HG02973 (cell line): ENCODE measurements around the gene SARM1.

Experiments used
- ATAC-seq: cut with Tn5 transposase; IDR thresholded peaks from one replicate; pipeline ENCODE4 v1.9.1; 2021; ENCODE audit warnings: moderate library complexity; ENCODE audit not compliant: unreplicated experiment

SARM1 gene

GRCh38 chr17:28340374-28340773 is 31.1 kb upstream of the SARM1 start:
- no peak for ATAC-seq

GRCh38 chr17:28341516-28341915 is 30.0 kb upstream of the SARM1 start:
- ATAC-seq, result no peak

- ATAC-seq, result no peak
Observed at GRCh38 chr17:28342313-28342712, 29.2 kb upstream of the SARM1 start.

GRCh38 chr17:28343491-28343932 is 28.0 kb upstream of the SARM1 start:
- ATAC-seq, result no peak

- no peak for ATAC-seq
Observed at GRCh38 chr17:28344011-28344410, 27.5 kb upstream of the SARM1 start.

- no peak for ATAC-seq
Observed at GRCh38 chr17:28344435-28344901, 27.0 kb upstream of the SARM1 start.

- ATAC-seq, result no peak
Observed at GRCh38 chr17:28345419-28346198, 25.9 kb upstream of the SARM1 start.

GRCh38 chr17:28346199-28346580 is 25.3 kb upstream of the SARM1 start:
- ATAC-seq, result no peak

GRCh38 chr17:28346746-28347246 is 24.7 kb upstream of the SARM1 start:
- ATAC-seq, result no peak

- no peak for ATAC-seq
Observed at GRCh38 chr17:28347261-28347891, 24.1 kb upstream of the SARM1 start.

- ATAC-seq, result no peak
Observed at GRCh38 chr17:28348979-28349378, 22.5 kb upstream of the SARM1 start.

GRCh38 chr17:28350271-28350670 is 21.2 kb upstream of the SARM1 start:
- ATAC-seq, result no peak

GRCh38 chr17:28357061-28357900 is 14.2 kb upstream of the SARM1 start, which contains the start of gene POLDIP2:
TSS of gene POLDIP2 (minus strand) at chr17:28357527. CDS start at chr17:28357448, 79 bp downstream.
- ATAC-seq, result peak; percentile 90

- ATAC-seq, result no peak
Observed at GRCh38 chr17:28357901-28358197, 13.6 kb upstream of the SARM1 start.

- no peak for ATAC-seq
Observed at GRCh38 chr17:28363186-28363585, 8.3 kb upstream of the SARM1 start.

- ATAC-seq, result no peak
Observed at GRCh38 chr17:28363776-28364650, 7.5 kb upstream of the SARM1 start.

GRCh38 chr17:28364665-28365363 is 6.7 kb upstream of the SARM1 start, which contains the start of gene SEBOX:
TSS of gene SEBOX (minus strand) at chr17:28365199. CDS start at chr17:28365151, 48 bp downstream.
- no peak for ATAC-seq

- no peak for ATAC-seq
Observed at GRCh38 chr17:28365487-28365886, 6.0 kb upstream of the SARM1 start.

GRCh38 chr17:28366605-28367004 is 4.9 kb upstream of the SARM1 start:
- ATAC-seq, result no peak
